ENCODE measurements around the gene ZNF497. TPM values are rescaled to one million over a fixed set of nuclear protein-coding genes. Genes with fewer than 3 reads are reported as not detected.
A peak's percentile ranks its signal among the peaks of the same experiment; 100 is the strongest.

The ZNF497 gene
- total and polyA plus RNA-seq, 2 of the 13 experiments (the other 11 are each of a cell fraction or from before 2014, with no cell fraction given) = 1.5 to 1.9 TPM

DNA sequence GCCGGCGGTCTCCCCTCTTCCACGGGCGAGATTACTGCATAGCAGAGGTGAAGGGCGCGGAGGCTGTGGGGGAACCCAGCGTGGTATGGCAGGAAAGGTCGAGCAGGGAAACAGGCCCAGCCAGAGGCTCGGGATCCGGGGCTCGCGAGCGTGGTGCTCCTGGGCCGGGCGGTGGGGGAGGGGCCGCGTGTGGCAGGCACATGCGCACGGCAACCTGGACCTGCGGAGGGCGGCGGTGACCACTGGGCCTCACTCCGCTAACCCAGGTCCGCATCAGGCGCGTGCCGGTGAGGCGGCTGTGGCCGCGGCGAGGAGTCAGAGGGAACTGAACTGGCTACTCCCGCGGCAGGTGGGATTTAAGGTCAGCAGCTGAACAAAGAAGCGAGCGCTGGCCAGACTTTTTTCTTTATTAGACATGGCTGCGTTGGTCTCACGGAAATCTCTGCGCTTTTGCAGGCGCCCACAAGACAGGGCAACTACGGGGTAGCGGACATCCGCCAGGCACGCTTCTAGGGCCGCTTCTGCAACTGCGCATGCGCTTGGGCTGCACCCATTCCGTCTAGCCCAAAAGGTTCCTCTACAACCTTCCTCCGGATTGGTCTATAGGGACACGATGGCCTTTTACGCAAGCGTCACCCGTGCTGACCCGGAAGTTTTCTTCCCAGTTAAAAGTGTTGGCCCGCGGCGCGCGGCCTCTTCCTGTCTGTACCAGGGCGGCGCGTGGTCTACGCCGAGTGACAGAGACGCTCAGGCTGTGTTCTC is 24.2 kb upstream of the ZNF497 start, which contains the start of gene RPS5 (continued):
- TF ChIP-seq, protein P1, sequence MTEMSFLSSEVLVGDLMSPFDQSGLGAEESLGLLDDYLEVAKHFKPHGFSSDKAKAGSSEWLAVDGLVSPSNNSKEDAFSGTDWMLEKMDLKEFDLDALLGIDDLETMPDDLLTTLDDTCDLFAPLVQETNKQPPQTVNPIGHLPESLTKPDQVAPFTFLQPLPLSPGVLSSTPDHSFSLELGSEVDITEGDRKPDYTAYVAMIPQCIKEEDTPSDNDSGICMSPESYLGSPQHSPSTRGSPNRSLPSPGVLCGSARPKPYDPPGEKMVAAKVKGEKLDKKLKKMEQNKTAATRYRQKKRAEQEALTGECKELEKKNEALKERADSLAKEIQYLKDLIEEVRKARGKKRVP (CRISPR knock-in tag; IDR thresholded peaks at IDR 0.05) = peak in 1 of 2 experiments; percentile 56; a peak in 1 of 4 replicates
- TF ChIP-seq MATR3 (CRISPR knock-in tag; IDR thresholded peaks at IDR 0.05) = no peak
- TF ChIP-seq, protein P2, sequence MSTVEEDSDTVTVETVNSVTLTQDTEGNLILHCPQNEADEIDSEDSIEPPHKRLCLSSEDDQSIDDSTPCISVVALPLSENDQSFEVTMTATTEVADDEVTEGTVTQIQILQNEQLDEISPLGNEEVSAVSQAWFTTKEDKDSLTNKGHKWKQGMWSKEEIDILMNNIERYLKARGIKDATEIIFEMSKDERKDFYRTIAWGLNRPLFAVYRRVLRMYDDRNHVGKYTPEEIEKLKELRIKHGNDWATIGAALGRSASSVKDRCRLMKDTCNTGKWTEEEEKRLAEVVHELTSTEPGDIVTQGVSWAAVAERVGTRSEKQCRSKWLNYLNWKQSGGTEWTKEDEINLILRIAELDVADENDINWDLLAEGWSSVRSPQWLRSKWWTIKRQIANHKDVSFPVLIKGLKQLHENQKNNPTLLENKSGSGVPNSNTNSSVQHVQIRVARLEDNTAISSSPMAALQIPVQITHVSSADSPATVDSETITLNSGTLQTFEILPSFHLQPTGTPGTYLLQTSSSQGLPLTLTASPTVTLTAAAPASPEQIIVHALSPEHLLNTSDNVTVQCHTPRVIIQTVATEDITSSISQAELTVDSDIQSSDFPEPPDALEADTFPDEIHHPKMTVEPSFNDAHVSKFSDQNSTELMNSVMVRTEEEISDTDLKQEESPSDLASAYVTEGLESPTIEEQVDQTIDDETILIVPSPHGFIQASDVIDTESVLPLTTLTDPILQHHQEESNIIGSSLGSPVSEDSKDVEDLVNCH (CRISPR knock-in tag; IDR thresholded peaks at IDR 0.05) = no peak
- TF ChIP-seq, protein P3, sequence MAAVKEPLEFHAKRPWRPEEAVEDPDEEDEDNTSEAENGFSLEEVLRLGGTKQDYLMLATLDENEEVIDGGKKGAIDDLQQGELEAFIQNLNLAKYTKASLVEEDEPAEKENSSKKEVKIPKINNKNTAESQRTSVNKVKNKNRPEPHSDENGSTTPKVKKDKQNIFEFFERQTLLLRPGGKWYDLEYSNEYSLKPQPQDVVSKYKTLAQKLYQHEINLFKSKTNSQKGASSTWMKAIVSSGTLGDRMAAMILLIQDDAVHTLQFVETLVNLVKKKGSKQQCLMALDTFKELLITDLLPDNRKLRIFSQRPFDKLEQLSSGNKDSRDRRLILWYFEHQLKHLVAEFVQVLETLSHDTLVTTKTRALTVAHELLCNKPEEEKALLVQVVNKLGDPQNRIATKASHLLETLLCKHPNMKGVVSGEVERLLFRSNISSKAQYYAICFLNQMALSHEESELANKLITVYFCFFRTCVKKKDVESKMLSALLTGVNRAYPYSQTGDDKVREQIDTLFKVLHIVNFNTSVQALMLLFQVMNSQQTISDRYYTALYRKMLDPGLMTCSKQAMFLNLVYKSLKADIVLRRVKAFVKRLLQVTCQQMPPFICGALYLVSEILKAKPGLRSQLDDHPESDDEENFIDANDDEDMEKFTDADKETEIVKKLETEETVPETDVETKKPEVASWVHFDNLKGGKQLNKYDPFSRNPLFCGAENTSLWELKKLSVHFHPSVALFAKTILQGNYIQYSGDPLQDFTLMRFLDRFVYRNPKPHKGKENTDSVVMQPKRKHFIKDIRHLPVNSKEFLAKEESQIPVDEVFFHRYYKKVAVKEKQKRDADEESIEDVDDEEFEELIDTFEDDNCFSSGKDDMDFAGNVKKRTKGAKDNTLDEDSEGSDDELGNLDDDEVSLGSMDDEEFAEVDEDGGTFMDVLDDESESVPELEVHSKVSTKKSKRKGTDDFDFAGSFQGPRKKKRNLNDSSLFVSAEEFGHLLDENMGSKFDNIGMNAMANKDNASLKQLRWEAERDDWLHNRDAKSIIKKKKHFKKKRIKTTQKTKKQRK (IDR thresholded peaks at IDR 0.05; ENCODE audit: low read length) = no peak
- peak; percentile 84; the same call in 1 of the 2 replicates for TF ChIP-seq HOXA9 (CRISPR knock-in tag; IDR thresholded peaks at IDR 0.05; ENCODE audit: borderline replicate concordance)
- peak; percentile 45; the same call in 1 of the 2 replicates for TF ChIP-seq SP4 (CRISPR knock-in tag; IDR thresholded peaks at IDR 0.05)
- TF ChIP-seq, protein P4, sequence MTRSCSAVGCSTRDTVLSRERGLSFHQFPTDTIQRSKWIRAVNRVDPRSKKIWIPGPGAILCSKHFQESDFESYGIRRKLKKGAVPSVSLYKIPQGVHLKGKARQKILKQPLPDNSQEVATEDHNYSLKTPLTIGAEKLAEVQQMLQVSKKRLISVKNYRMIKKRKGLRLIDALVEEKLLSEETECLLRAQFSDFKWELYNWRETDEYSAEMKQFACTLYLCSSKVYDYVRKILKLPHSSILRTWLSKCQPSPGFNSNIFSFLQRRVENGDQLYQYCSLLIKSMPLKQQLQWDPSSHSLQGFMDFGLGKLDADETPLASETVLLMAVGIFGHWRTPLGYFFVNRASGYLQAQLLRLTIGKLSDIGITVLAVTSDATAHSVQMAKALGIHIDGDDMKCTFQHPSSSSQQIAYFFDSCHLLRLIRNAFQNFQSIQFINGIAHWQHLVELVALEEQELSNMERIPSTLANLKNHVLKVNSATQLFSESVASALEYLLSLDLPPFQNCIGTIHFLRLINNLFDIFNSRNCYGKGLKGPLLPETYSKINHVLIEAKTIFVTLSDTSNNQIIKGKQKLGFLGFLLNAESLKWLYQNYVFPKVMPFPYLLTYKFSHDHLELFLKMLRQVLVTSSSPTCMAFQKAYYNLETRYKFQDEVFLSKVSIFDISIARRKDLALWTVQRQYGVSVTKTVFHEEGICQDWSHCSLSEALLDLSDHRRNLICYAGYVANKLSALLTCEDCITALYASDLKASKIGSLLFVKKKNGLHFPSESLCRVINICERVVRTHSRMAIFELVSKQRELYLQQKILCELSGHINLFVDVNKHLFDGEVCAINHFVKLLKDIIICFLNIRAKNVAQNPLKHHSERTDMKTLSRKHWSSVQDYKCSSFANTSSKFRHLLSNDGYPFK (CRISPR knock-in tag; IDR thresholded peaks at IDR 0.05; ENCODE audit: borderline replicate concordance) = peak; percentile 80; the same call in 1 of the 2 replicates
- TF ChIP-seq, protein P5, sequence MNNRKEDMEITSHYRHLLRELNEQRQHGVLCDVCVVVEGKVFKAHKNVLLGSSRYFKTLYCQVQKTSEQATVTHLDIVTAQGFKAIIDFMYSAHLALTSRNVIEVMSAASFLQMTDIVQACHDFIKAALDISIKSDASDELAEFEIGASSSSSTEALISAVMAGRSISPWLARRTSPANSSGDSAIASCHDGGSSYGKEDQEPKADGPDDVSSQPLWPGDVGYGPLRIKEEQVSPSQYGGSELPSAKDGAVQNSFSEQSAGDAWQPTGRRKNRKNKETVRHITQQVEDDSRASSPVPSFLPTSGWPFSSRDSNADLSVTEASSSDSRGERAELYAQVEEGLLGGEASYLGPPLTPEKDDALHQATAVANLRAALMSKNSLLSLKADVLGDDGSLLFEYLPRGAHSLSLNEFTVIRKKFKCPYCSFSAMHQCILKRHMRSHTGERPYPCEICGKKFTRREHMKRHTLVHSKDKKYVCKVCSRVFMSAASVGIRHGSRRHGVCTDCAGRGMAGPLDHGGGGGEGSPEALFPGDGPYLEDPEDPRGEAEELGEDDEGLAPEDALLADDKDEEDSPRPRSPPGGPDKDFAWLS (CRISPR knock-in tag; IDR thresholded peaks at IDR 0.05; ENCODE audit: borderline replicate concordance) = peak; percentile 96; the same call in 1 of the 2 replicates
- TF ChIP-seq, protein P6, sequence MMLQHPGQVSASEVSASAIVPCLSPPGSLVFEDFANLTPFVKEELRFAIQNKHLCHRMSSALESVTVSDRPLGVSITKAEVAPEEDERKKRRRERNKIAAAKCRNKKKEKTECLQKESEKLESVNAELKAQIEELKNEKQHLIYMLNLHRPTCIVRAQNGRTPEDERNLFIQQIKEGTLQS (CRISPR knock-in tag; IDR thresholded peaks at IDR 0.05) = 0 out of 2 replicates have a peak, but pooled peaks have one; percentile 24
- TF ChIP-seq CBX5 (CRISPR knock-in tag; IDR thresholded peaks at IDR 0.05; ENCODE audit: borderline replicate concordance) = 0 out of 2 replicates have a peak, but pooled peaks have one; percentile 62
- 0 out of 2 replicates have a peak, but pooled peaks have one; percentile 65 for TF ChIP-seq MAF1 (CRISPR knock-in tag; IDR thresholded peaks at IDR 0.05; ENCODE audit: borderline replicate concordance)
- peak; percentile 65 for TF ChIP-seq ATF7-NPFF (CRISPR knock-in tag; IDR thresholded peaks at IDR 0.05; ENCODE audit: low read depth)
- peak; percentile 1 for TF ChIP-seq ZNF101 (CRISPR knock-in tag; IDR thresholded peaks at IDR 0.05; ENCODE audit: borderline replicate concordance, low read depth)
